Effector memory CD4-positive, alpha-beta T cell (primary cell): Measurements from ENCODE around the gene SATB2.

Experiments used
- DNase-seq, 3 donors: peaks; one replicate each; pipeline ENCODE4 v3.0.0-alpha.2; 2020
- H3K27ac ChIP-seq: 2 replicates; pipeline ENCODE4 v1.7.0; 2013; ENCODE audit warnings: mild to moderate bottlenecking, low read length, moderate library complexity; ENCODE audit not compliant: insufficient read depth, poor library complexity, severe bottlenecking
- H3K27me3 ChIP-seq: replicated peaks from 2 replicates; pipeline ENCODE4 v1.7.0; 2013; ENCODE audit warnings: mild to moderate bottlenecking, low read length; ENCODE audit not compliant: insufficient read depth, control insufficient read depth, poor library complexity, severe bottlenecking
- H3K36me3 ChIP-seq: 2 replicates; pipeline ENCODE4 v1.7.0; 2013; ENCODE audit warnings: mild to moderate bottlenecking, low read length, moderate library complexity; ENCODE audit not compliant: control insufficient read depth, insufficient read depth
- H3K4me1 ChIP-seq: 2 replicates; pipeline ENCODE4 v1.7.0; 2013; ENCODE audit warnings: low read length, mild to moderate bottlenecking; ENCODE audit not compliant: control insufficient read depth, insufficient read depth, poor library complexity, severe bottlenecking
- H3K4me3 ChIP-seq: 2 replicates; pipeline ENCODE4 v1.7.0; 2013; ENCODE audit warnings: low read length, low read depth, mild to moderate bottlenecking; ENCODE audit not compliant: insufficient read depth, poor library complexity, severe bottlenecking
- H3K9me3 ChIP-seq: 2 replicates; pipeline ENCODE4 v1.7.0; 2013; ENCODE audit warnings: mild to moderate bottlenecking, low read length, moderate library complexity; ENCODE audit not compliant: control insufficient read depth

The SATB2 gene

GRCh38 chr2:199312931-199313330, 144.8 kb downstream of the SATB2 start:
- Histone ChIP-seq H3K9me3 (no peaks in the 10 kb centered on the region), H3K36me3 (no peaks in the 10 kb centered on the region), H3K4me1 (no peaks in the 10 kb centered on the region), H3K4me3 (no peak overlapping the region), H3K27me3 (no peaks in the 10 kb centered on the region), H3K27ac (no peak overlapping the region)
- DNase-seq, result no peak

GRCh38 chr2:199310771-199311585, 146.8 kb downstream of the SATB2 start:
- Histone ChIP-seq H3K27ac (no peak overlapping the region), H3K9me3 (no peaks in the 10 kb centered on the region), H3K4me3 (no peak overlapping the region), H3K27me3 (no peaks in the 10 kb centered on the region), H3K4me1 (no peaks in the 10 kb centered on the region), H3K36me3 (no peaks in the 10 kb centered on the region)
- DNase-seq, result no peak

GRCh38 chr2:199309973-199310372, 147.8 kb downstream of the SATB2 start:
- Histone ChIP-seq H3K9me3 (no peaks in the 10 kb centered on the region), H3K36me3 (no peaks in the 10 kb centered on the region), H3K4me1 (no peaks in the 10 kb centered on the region), H3K4me3 (no peak overlapping the region), H3K27me3 (no peaks in the 10 kb centered on the region), H3K27ac (no peak overlapping the region)
- DNase-seq, result no peak

DNA sequence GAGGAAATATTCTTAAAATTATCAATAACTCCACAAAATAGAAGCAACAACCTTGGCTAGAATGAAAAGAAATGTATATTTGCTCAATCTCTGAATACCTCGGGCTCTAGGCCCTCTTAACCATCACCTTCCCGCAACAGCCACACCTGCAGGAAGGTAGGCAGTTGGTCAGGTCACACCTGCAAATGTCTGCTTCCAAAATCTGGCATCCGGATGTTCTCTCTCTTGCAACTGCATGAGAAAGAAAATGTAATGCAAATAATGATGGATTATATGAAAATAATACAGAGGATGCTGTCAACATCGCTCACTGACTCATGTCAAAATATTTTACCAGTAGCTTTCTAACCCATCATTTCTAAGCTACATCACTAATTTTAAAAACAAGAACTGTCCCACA, 148.3 kb downstream of the SATB2 start:
- H3K27ac ChIP-seq, result no peak overlapping the region
- no peak for DNase-seq
- no peaks in the 10 kb centered on the region for H3K36me3 ChIP-seq

GRCh38 chr2:199308567-199308966, 149.2 kb downstream of the SATB2 start:
- no peaks in the 10 kb centered on the region for H3K36me3 ChIP-seq
- no peaks in the 10 kb centered on the region for H3K9me3 ChIP-seq
- DNase-seq, result no peak
- no peak overlapping the region for H3K27ac ChIP-seq
- H3K4me1 ChIP-seq, result no peaks in the 10 kb centered on the region
- no peak overlapping the region for H3K4me3 ChIP-seq
- no peaks in the 10 kb centered on the region for H3K27me3 ChIP-seq

More for the DNA sequence above, 148.3 kb downstream of the SATB2 start:
- Histone ChIP-seq H3K27me3 (no peaks in the 10 kb centered on the region), H3K4me1 (no peaks in the 10 kb centered on the region), H3K9me3 (no peaks in the 10 kb centered on the region), H3K4me3 (no peak overlapping the region)

GRCh38 chr2:199307461-199307860, 150.3 kb downstream of the SATB2 start:
- H3K27ac ChIP-seq, result no peak overlapping the region
- H3K36me3 ChIP-seq, result no peaks in the 10 kb centered on the region
- H3K9me3 ChIP-seq, result no peaks in the 10 kb centered on the region
- no peak for DNase-seq
- no peaks in the 10 kb centered on the region for H3K27me3 ChIP-seq
- no peaks in the 10 kb centered on the region for H3K4me1 ChIP-seq
- no peak overlapping the region for H3K4me3 ChIP-seq

- no peak for DNase-seq
- no peaks in the 10 kb centered on the region for H3K9me3 ChIP-seq
- H3K4me1 ChIP-seq, result no peaks in the 10 kb centered on the region
- H3K4me3 ChIP-seq, result no peak overlapping the region
- H3K27me3 ChIP-seq, result no peaks in the 10 kb centered on the region
- H3K27ac ChIP-seq, result no peak overlapping the region
- no peaks in the 10 kb centered on the region for H3K36me3 ChIP-seq
Observed at GRCh38 chr2:199306116-199306515, 151.6 kb downstream of the SATB2 start.

DNA sequence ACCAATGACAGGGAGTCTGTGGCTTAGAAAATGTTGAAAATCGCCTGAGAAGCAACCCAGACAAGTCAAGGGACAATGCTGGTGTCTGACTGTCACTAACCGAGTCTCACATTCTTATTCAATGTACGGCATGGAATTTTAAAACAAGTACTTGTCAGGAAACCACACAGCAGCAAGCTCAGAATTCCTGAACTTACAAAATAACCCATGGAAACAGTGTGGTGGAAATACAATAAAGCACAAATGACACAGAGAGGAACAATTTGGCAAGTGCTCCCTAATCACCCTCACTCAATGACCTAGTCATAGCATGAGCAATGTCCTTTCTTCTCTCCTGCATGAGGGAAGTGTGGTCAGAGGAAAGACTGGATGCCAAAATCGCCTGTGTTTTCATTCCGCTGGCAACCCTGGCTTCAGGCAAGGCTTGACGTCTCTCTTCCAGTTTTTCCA, 154.0 kb downstream of the SATB2 start:
- no peaks in the 10 kb centered on the region for H3K4me1 ChIP-seq
- H3K36me3 ChIP-seq, result no peaks in the 10 kb centered on the region
- H3K4me3 ChIP-seq, result no peak overlapping the region
- no peaks in the 10 kb centered on the region for H3K27me3 ChIP-seq
- DNase-seq, result no peak
- no peak overlapping the region for H3K27ac ChIP-seq
- H3K9me3 ChIP-seq, result no peaks in the 10 kb centered on the region

- H3K27me3 ChIP-seq, result no peaks in the 10 kb centered on the region
- H3K9me3 ChIP-seq, result no peaks in the 10 kb centered on the region
- H3K4me1 ChIP-seq, result no peaks in the 10 kb centered on the region
- H3K36me3 ChIP-seq, result no peaks in the 10 kb centered on the region
- no peak overlapping the region for H3K4me3 ChIP-seq
- no peak overlapping the region for H3K27ac ChIP-seq
- DNase-seq, result no peak
Observed at GRCh38 chr2:199302851-199303250, 154.9 kb downstream of the SATB2 start.

DNA sequence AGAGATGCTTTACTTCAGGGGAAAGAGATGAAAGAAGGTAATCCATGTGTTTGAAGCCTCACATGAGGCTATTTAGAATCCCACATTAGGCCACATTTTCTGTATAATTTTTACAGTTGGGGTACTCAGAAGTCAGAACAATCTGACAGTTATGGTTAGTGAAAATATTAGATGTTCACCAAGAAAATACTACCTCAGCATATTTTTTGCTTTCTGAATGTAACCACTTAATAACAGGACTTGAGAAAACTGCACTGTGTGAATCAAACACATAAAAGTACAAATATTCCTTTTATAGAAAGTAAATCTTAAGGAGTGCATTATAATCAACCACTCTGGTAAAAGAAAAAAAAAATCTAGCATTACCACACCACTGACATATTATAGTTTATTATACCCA, 169.3 kb downstream of the SATB2 start:
- no peak overlapping the region for H3K27ac ChIP-seq
- no peaks in the 10 kb centered on the region for H3K27me3 ChIP-seq
- H3K36me3 ChIP-seq, result no peaks in the 10 kb centered on the region
- no peak for DNase-seq
- H3K4me3 ChIP-seq, result no peak overlapping the region
- H3K9me3 ChIP-seq, result no peaks in the 10 kb centered on the region
- no peaks in the 10 kb centered on the region for H3K4me1 ChIP-seq
